GM21447 (cell line): ENCODE results near the gene HERC3.

Source experiments
- ATAC-seq: cut with Tn5 transposase; IDR thresholded peaks from one replicate; pipeline ENCODE4 v1.9.1; 2021; ENCODE audit not compliant: unreplicated experiment

Gene HERC3

DNA sequence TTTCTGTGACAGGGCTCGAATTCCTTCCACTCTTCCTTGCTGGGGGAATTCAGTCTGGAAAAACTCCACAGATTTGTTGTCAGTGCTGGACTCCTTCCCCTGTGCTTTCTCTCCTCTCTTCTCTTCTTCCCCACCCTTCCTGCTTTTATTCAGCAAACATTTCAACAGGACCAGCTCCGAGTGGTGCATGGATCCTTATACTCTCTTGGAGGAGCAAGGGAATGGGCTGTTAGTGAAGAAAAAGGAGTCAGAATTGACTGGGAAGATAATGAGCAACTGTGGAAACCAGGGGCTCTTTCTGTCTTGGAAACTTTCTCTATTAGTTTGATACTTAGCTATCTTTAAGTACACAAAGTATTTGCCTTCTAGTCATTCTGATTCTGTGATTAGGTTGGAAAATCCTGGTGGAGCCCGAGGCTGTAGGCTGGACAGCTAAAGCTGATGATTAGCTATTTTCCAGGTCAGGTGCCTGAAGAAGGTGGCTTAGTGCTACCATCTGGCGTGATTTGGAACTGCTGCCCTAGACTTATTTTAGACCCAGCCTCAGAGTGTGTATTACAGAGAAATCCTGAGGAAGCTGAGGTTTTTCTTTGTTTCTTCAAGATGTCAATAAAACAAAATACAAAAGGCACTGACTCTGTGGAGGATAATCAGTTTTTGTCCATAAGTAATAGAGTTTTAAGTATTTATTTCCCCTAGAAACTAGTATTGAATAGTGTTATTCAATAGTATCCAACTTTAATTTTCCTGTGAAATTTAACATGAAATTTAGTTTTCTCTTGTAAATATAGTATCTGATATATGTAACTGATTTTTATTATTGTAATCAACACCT lies 67.0 kb downstream of the HERC3 start:
- ATAC-seq = peak; percentile 89

DNA sequence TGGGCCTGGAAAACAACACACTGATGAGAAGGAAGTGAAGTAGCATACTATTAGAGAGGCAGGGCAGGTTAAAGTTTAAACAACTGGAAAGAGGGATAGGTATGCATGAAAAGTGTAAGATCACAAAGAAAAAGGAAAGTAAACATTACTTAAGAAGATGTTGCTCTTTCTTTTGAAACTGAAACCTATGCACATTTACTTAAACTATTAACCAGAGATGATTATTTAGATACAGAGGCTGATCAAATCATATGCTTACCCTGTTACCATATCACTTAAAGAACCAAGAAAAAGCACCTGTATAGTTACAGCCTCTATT lies 67.6 kb downstream of the HERC3 start:
- ATAC-seq = no peak

DNA sequence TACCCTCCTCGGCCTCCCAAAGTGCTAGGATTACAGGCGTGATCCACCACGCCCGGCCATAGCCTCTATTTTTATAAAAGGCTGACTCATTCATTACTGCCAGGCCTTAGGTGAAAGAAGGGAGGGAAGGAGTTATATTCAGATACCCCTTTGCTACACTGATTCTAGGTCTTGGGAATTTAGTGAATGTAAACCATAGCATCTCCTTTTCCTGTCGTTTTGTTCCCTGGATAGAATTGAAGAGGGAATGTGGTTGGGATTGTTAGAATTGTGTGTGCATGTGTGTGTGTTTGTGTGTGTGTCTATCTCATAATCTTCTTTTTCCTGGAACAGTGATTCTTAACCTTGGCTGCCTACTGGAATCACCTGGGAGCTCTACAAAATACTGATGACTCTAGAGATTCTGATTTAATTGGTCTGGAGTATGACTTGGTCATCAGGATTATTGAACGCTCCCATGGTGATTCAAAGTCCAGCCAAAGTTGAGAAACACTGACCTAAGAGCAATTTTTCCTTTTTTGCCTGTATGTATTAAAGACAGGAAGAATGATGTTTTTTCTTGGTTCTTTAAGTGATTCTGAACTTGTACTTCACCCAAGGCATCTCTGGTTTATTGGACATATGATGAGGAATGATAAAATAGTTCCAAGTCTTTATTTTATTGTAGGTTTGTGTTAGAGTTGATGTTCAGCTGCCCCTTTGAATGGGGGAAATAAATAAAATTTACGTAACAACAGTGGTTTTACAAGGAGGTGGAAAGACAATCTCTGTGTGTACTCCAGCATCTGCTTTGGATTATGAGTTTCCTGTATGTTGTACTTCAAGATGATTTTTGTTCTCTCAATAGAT lies 68.4 kb downstream of the HERC3 start:
- ATAC-seq = no peak

DNA sequence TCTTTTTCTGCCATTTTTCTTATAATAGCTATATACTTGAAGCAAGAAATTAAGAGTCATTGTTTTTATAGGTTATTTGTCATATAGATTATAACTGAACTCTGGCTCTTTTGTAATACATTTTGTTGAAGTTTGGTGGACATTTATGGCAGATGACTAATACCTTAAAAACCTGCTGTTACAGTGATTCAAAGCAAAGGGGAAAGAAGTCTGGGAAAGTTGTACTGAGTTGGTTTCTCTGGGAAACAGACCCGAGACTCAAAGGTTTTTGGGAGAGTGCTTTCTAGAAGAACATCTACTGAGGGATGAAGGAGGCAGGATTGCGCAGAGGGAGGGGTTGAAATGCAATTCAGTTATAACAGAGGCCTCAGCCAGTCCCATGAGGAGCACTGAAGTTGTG lies 69.5 kb downstream of the HERC3 start:
- no peak for ATAC-seq

DNA sequence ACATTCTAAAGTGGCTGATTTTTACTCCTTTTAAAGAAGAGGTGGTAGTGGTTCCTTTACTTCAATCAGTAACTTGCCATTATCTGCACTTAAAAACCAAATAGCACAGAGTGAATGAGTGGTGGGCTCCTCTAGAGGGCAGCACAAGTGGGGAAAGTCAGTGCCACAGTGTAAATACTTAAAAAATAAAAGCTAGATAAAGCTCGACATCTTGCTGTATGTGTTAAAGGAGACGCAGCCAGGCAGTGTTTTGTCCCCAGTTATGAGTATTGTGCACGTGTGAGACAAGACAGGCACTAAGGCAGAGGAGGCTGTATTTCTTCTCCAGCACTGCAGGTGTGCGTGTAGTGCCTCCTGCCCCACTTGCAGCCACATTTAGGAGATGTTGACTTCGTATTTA lies 80.7 kb downstream of the HERC3 start:
- no peak for ATAC-seq

DNA sequence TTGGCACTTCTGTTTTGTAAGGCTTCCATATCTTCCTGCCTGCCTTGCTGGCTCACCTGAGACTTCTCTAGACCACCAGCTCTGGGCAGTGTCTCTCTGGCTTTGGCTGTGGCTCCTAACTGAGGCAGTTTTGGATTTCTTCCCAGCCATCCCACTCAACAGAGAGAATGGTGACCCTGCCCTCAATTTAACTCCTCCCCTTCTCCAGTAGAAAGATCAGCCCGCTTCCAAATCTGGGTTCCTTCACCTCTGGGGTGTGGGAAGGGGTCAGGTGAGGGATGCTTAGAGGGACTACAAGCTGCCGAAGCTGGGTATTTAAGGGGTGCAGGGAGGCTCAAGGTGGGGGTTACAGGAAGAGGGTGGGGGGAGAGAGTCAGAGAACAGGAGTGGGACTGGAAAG lies 81.6 kb downstream of the HERC3 start:
- ATAC-seq = no peak

DNA sequence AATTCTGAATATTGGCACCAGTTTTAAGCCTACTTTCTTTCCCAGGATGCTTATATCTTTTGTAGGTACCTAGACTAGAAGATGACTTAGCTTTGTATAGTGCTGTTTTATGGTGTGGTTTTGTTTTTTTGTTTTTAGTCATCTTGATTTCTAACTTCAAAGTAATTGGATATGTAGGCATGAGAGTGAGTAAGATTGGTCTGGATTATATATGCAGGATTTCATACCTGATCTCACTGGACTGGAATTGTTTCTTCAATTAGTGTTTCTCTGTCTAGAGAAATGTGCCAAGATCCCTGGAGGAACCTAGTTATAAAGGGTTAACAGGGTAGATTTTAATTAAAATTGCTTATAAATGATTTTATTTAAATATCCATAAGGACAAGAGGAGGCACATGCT lies 82.3 kb downstream of the HERC3 start:
- ATAC-seq = no peak

DNA sequence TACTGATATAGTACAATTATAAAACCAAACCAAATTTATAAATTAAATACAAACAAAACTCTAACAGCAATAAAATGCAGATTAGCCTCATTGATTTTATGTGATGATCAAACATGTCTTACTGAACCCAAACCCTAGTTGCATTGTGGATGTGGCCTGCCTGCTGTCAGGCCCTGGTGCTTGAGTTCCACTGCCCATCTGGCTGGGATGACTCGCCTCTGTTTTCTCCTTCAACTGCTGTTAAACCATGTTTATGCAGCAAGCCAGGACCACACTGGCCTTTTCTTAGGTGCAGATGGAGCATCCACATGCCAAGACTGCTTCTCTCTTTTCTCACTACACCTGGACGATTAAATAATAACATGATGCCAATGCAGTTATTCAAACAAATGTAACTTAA lies 82.7 kb downstream of the HERC3 start:
- ATAC-seq = no peak

DNA sequence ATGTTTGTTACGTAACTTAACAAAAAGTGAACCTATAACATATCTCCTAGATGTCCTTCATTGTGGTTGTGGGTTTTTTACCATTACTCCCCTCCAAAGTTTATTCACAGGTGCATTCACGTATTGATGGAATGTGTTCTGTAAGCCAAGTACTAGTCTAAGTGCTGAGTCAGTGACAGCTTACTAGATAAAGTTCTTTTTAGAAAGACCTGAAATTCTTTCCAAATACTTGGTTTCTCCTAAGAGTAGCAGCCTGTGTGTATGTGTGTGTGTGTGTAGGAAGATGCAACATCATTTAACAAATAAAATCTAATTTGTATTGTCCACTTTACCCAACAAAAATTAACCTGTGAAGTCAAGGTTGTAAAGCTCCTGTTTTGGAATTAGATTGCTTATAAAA lies 83.3 kb downstream of the HERC3 start:
- ATAC-seq = no peak

DNA sequence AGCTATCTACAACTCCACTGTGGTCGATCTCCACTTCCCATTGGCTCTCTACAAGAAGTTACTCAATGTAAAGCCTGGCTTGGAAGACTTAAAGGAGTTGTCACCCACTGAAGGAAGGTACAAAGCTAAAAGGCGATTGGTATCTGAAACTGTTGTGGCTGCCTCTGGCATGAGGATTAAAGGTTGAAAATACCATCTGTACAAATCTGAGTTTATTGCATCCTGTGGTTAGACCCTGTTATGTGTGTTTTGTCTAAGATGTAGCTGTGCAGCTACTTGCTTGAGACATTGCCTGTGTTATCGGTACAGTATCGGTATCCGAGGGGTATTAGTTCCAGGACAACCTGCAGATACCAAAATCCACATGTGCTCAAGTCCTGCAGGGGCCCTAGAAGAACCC lies 88.9 kb downstream of the HERC3 start:
- no peak for ATAC-seq

DNA sequence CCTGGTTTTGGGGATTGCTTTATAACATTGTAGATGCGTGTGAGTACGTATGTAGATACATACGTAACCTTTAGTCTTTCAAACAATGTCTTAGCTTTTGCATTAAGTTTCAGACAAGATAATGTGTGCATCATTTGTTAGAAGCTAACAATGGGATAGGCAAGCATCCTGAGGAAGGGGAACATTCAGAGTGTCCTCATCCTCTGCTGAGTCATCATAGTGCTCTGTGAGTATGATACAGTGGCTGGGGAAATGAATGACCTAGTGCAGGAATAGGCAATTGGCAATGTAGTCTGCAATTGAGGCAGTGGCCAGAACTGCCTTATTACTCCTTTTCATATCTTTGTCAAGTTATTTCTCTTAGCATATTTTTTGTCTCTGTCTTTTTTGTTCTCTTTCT lies 98.1 kb downstream of the HERC3 start:
- ATAC-seq = no peak

DNA sequence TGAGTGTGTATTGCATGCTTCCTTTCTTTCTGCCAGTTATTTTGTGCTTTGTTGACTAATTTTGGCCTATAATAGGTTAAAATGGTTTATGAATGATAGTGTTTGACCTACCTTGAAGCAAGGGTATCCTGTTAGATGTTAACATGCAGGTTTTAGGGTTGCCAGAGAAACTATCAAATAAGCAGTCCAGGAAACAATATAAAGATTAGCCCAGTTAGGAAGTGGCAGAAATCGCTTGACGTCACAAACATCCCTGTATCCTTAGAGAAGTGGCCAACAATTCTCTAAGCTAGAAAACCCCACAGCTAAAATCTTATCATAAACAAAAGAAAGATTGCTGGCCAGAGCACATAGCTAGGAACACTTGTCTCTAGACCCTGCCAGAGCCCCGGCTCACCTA lies 101.5 kb downstream of the HERC3 start:
- ATAC-seq = no peak

DNA sequence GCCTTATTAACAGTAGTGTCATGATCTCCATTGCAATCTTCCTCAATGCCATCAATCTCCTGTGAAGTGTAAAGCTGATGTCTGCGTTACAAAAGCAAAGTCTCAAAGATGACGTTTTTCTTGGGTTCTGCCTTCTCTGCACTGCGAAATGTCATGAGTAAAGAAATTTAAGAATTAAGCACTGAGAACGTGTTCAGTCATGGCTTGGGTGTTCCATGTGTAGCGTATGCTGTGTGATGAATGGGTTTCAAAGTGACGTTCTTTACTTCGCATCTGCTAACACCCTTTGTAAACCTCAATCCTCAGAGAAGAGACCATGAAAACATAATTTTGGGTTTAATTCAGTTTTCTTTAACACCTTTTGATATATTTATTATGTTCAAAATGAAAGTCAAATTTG lies 104.3 kb downstream of the HERC3 start:
- ATAC-seq = no peak

DNA sequence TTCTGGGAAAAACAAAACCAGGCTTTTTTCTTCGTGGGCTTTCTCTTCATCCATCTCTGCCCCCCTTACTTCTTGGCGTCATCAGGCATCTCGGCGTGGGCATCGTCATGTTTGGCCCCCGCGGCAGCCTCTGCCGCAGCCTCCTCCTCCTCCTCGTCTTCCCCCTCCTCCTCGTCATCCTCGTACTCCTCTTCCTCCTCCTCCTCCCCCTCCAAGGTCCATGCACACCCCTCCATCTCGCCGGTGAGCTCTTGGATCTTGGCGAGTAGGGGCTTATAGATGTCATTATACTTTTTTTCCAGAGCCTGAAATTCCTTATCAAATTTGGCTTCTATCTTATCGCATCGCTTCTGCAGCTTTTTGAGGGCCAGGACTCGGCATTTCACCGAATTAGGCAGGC lies 104.9 kb downstream of the HERC3 start:
- ATAC-seq = no peak

DNA sequence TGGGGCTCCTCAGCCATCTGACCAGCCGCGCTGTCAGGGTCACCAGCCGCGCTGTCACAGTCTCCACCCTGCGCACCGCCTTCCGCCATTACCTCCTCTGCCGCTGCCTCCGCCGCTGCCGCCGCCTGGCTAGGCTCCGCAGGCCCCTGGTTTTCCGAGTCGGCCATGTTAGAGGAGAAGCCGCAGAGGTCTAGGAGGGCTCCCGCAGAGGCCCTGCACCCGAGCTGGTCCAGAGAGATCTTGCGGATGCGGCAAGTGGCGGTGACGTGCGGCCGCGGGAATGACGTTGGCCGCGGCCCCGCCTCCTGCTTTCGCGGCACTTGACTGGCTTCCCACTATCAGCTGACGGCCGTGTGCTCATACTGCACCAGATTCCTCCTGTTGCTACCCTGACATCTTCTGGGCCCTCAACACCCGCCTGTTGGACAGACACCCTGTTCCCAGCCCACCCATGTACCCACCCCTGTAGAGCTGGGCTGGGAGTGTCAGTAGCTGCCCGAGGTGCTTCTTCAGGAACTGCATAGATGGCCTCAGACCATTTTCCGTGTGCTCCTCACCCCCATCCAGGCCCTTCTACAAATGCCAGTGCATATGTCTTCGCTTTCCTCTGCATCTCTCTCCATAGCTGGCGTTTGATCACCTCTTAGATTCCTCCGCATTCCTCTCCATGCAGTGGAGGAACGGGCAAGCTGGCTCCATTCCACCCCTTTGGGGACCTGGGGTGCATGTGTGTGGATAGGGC lies 105.5 kb downstream of the HERC3 start, which contains the start of gene NAP1L5:
Gene NAP1L5 (minus strand): TSS at position 242 of the 742 bp plus-strand sequence. CDS start 75 bp downstream, at position 167.
- ATAC-seq = peak; percentile 84

DNA sequence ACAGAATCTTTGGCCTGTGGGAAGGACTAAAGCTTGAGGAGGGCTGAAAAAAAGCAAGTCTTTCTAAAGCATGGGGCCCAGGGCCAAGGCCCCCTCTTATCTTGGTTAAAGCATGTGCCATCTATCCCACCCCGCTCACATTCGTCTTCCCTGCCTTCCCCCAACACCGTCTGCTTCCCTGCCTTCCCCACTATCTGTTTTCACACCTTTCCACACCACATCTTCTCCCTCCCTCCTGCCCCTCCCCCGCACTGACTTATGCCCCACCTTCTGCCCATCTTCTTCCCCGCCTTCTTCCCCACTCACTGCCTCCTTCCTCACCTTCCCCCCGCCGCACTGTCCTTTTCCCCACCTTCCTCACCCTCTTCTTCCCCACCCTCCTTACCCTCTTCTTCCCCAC lies 106.2 kb downstream of the HERC3 start:
- ATAC-seq = no peak

DNA sequence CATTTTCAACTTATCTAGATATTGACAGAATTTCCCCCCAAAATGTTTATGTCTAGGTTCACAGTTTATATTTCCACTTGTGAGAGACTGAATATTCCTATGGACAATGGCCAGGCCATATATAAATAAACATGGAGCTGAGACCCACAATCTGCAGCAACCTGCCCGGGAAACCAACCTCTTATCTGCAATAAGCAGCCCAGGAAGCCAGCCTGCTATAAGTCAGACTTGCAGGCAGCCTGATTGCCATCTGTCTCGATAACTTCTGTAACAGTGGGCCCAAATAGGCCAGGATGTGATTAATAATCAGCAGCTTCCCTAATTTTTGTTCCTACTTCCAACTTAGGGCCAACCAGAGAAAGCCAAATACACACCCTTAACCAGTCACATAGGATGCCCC lies 110.5 kb downstream of the HERC3 start:
- ATAC-seq = no peak

DNA sequence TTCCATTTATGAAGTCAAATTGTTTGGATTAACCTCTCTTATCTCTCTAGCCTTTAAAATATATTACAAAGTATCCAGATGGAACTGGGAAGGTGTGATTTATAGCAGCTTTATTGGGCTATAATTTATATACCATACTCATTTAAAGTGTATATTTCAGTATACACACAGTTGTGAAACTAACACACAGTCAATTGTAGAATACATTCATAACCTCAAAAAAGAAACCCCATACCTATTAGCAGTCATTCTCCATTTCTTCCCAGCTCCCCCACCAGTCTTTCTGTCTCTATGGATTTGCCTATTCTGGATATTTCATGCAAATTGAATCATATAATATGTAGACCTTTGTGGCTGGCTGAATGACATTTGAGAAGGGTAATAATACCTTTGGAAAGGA lies 112.9 kb downstream of the HERC3 start:
- ATAC-seq = no peak

DNA sequence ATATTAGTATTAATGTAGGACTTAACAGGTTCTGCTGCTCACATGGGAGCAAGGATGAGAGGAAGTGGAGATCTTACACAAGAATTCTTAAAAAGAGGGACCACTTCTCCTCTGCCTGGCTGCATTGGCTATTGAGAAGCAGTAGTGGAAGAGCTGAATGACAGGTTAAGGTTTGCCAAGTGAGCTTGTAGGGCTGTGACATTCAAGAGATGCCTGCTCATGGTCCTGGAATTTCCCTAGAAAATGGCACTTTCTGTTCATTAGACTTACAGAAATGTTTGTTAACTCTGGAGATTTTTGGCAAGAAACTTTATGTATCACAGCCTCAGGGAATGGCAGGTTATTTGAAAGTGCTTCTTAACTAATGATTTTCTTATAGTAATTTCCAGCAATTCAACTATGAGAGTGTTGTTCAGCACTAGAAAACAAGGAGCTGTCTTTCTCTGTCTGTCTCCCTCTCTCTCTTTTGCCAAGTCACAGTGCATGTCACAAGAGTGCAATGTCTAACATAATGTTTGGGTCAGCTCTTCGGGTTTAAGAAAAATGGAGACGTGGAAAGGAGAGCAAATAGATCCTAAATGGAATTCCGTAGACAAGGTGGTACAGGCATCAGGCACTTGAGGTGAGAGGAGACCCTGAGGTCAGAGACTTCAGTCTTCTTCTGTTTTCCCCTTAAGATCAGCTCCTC lies 113.7 kb downstream of the HERC3 start:
- ATAC-seq = no peak

DNA sequence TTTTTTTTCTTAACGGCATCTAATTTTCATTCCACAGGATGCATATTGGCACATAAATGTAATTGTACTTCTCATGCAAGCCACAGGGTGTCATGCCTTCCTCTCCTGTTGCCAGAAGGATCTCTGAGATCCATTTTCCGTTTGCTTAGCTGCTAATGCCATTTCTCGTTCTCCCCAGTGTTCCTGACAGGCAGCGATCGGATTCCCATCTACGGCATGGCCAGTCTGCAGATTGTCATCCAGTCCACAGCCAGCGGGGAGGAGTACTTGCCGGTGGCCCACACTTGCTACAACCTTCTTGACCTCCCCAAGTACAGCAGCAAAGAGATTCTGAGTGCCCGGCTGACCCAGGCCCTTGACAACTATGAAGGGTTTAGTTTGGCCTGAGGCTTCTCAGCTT lies 114.3 kb downstream of the HERC3 start:
- no peak for ATAC-seq

DNA sequence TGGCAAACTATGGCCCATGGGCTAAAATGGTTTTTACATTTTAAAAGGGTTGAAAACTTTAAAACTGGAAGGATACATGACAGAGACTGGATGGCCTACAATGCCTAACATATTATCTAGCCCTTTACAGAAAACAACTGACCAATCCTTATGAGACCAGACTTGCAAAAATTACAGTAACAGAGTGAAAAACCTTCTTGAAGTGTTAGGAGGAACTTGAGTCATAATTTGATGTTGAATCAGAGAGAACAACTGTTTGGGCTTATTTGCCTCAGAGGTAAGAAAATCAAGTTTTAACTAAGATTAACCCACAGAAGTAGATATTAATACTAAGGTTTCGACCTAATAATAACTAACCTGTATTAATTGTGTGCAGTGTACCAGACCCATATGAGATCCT lies 117.7 kb downstream of the HERC3 start:
- ATAC-seq = no peak
